ENCODE measurements around the gene RPL23. TPM values are rescaled to one million over a fixed set of nuclear protein-coding genes. Genes with fewer than 3 reads are reported as not detected.
A peak's percentile ranks its signal among the peaks of the same experiment; 100 is the strongest.

RPL23 gene
- polyA plus RNA-seq, 1 donor from 2014 or later: 1,333 TPM

- Histone ChIP-seq H2AFZ (ENCODE audit: low read depth, low read length) (no peak overlapping the region), H3K9me3 (ENCODE audit: low read length) (no peaks in the 10 kb centered on the region), H3K9me2 (ENCODE audit: insufficient read depth, low read length) (no peaks in the 10 kb centered on the region), H3K27ac (ENCODE audit: low read length) (peak overlapping the region; percentile 37), H3K4me2 (ENCODE audit: low read length) (no peak overlapping the region), H4K20me1 (ENCODE audit: insufficient read depth) (no peaks in the 10 kb centered on the region), H3K4me3 (ENCODE audit: low read length) (no peak overlapping the region), H3K27me3 (ENCODE audit: insufficient read depth, low read depth, low read length) (no peaks in the 10 kb centered on the region), H3K9ac (ENCODE audit: low read length) (peak overlapping the region; percentile 16), H3K79me2 (replicated peaks; ENCODE audit: insufficient read depth, low read length) (peaks cover 56% of the 10 kb centered on the region), H3K36me3 (ENCODE audit: insufficient read depth, low read length) (no peaks in the 10 kb centered on the region), H3F3A (ENCODE audit: insufficient read depth, low read length, poor library complexity, severe bottlenecking) (peaks cover 7% of the 10 kb centered on the region)
- TF ChIP-seq MXI1 (conservative IDR thresholded peaks at IDR 0.05; ENCODE audit: poor library complexity, severe bottlenecking) (no peak), EZH2 (IDR thresholded peaks at IDR 0.05; ENCODE audit: borderline replicate concordance, insufficient read depth, low read length, poor library complexity, severe bottlenecking) (no peak), EP300 (conservative IDR thresholded peaks at IDR 0.05; ENCODE audit: poor library complexity, severe bottlenecking) (no peak), POLR2AphosphoS5 (IDR thresholded peaks at IDR 0.05) (no peak), RAD21 (conservative IDR thresholded peaks at IDR 0.05) (no peak), TAF1 (IDR thresholded peaks at IDR 0.05; ENCODE audit: low read depth) (no peak), REST (IDR thresholded peaks at IDR 0.05; ENCODE audit: borderline replicate concordance) (no peak), CTCF (IDR thresholded peaks at IDR 0.05; ENCODE audit: poor library complexity, severe bottlenecking) (no peak), SMC3 (conservative IDR thresholded peaks at IDR 0.05; ENCODE audit: poor library complexity) (no peak)
These were observed 30.3 kb upstream of the RPL23 start for GRCh38 chr17:38883592-38884526.

GRCh38 chr17:38882870-38883269 is 29.3 kb upstream of the RPL23 start:
- Histone ChIP-seq H4K20me1 (ENCODE audit: insufficient read depth) (no peaks in the 10 kb centered on the region), H3K9me3 (ENCODE audit: low read length) (no peaks in the 10 kb centered on the region), H3K27me3 (ENCODE audit: insufficient read depth, low read depth, low read length) (no peaks in the 10 kb centered on the region), H3K4me3 (ENCODE audit: low read length) (no peak overlapping the region), H3K4me2 (ENCODE audit: low read length) (no peak overlapping the region), H3K79me2 (replicated peaks; ENCODE audit: insufficient read depth, low read length) (peaks cover 46% of the 10 kb centered on the region), H3K36me3 (ENCODE audit: insufficient read depth, low read length) (no peaks in the 10 kb centered on the region), H3K9ac (ENCODE audit: low read length) (no peak overlapping the region), H3F3A (ENCODE audit: insufficient read depth, low read length, poor library complexity, severe bottlenecking) (peaks cover 7% of the 10 kb centered on the region), H3K27ac (ENCODE audit: low read length) (no peak overlapping the region), H3K9me2 (ENCODE audit: insufficient read depth, low read length) (no peaks in the 10 kb centered on the region), H2AFZ (ENCODE audit: low read depth, low read length) (no peak overlapping the region)
- TF ChIP-seq CTCF (IDR thresholded peaks at IDR 0.05; ENCODE audit: poor library complexity, severe bottlenecking): no peak
- TF ChIP-seq RAD21 (conservative IDR thresholded peaks at IDR 0.05): no peak
- no peak for TF ChIP-seq EZH2 (IDR thresholded peaks at IDR 0.05; ENCODE audit: borderline replicate concordance, insufficient read depth, low read length, poor library complexity, severe bottlenecking)
- TF ChIP-seq MXI1 (conservative IDR thresholded peaks at IDR 0.05; ENCODE audit: poor library complexity, severe bottlenecking): no peak
- no peak for TF ChIP-seq TAF1 (IDR thresholded peaks at IDR 0.05; ENCODE audit: low read depth)
- TF ChIP-seq SMC3 (conservative IDR thresholded peaks at IDR 0.05; ENCODE audit: poor library complexity): no peak
- no peak for TF ChIP-seq REST (IDR thresholded peaks at IDR 0.05; ENCODE audit: borderline replicate concordance)
- TF ChIP-seq POLR2AphosphoS5 (IDR thresholded peaks at IDR 0.05): no peak
- TF ChIP-seq EP300 (conservative IDR thresholded peaks at IDR 0.05; ENCODE audit: poor library complexity, severe bottlenecking): no peak

All from neural cell (in vitro differentiated cells).